Nephron progenitor cell (in vitro differentiated cells): ENCODE data around the gene RUFY2.
A peak's percentile ranks its signal among the peaks of the same experiment; 100 is the strongest.

Experiments used
- DNase-seq: peaks from one replicate; pipeline ENCODE4 v3.0.0; 2021
- H3K27ac Mint-ChIP-seq: 2 replicates; pipeline ENCODE4 v1.8.0; 2021; ENCODE audit warnings: mild to moderate bottlenecking, moderate library complexity, mixed read lengths
- H3K27me3 Mint-ChIP-seq: 2 replicates; pipeline ENCODE4 v1.8.0; 2021; ENCODE audit warnings: mild to moderate bottlenecking, low read depth, mixed read lengths; ENCODE audit not compliant: poor library complexity
- H3K36me3 Mint-ChIP-seq: 2 replicates; pipeline ENCODE4 v1.8.0; 2021; ENCODE audit warnings: low read depth, mixed read lengths
- H3K4me1 Mint-ChIP-seq: 2 replicates; pipeline ENCODE4 v1.8.0; 2021; ENCODE audit warnings: mixed read lengths
- H3K4me3 Mint-ChIP-seq: 2 replicates; pipeline ENCODE4 v1.8.0; 2021; ENCODE audit warnings: mild to moderate bottlenecking, moderate library complexity, mixed read lengths
- H3K9me3 Mint-ChIP-seq: 2 replicates; pipeline ENCODE4 v1.8.0; 2021; ENCODE audit warnings: mild to moderate bottlenecking, moderate library complexity, mixed read lengths
- TF ChIP-seq, protein P1 (sequence below): fragments of 200-600 bp; sonication (generic); IDR thresholded peaks from 2 replicates; pipeline ENCODE4 v1.5.0; 2021; ENCODE audit warnings: antibody characterized with exemption

Gene RUFY2

GRCh38 chr10:68371604-68372003, 35.5 kb downstream of the RUFY2 start:
- Mint-ChIP-seq H3K4me3 (no peak overlapping the region), H3K36me3 (peaks cover 76% of the 10 kb centered on the region), H3K27me3 (no peaks in the 10 kb centered on the region), H3K4me1 (no peaks in the 10 kb centered on the region), H3K27ac (no peak overlapping the region), H3K9me3 (peaks cover 48% of the 10 kb centered on the region)
- DNase-seq, result no peak
- TF ChIP-seq, protein P1, sequence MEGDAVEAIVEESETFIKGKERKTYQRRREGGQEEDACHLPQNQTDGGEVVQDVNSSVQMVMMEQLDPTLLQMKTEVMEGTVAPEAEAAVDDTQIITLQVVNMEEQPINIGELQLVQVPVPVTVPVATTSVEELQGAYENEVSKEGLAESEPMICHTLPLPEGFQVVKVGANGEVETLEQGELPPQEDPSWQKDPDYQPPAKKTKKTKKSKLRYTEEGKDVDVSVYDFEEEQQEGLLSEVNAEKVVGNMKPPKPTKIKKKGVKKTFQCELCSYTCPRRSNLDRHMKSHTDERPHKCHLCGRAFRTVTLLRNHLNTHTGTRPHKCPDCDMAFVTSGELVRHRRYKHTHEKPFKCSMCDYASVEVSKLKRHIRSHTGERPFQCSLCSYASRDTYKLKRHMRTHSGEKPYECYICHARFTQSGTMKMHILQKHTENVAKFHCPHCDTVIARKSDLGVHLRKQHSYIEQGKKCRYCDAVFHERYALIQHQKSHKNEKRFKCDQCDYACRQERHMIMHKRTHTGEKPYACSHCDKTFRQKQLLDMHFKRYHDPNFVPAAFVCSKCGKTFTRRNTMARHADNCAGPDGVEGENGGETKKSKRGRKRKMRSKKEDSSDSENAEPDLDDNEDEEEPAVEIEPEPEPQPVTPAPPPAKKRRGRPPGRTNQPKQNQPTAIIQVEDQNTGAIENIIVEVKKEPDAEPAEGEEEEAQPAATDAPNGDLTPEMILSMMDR, result no peak

DNA sequence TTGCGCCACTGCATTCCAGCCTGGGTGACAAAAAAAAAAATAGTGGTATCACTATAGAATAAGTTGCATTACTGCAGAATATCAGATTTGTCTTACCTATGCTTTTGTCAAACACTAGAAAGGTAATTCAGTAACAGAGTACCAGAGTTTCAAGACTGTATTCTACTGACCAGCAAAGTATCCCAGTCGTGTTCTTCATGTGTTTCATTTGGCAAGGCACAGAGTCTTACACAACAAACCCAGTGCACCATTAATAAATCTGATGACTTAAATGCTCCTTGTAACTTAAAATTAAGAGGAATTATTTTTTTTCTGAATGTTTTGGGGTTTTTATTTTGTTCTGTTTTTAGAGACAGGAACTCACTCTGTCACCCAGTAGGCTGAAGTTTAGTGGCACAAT, 40.0 kb downstream of the RUFY2 start:
- no peak for DNase-seq
- no peak overlapping the region for H3K4me3 Mint-ChIP-seq
- H3K27ac Mint-ChIP-seq, result peak overlapping the region; percentile 57
- TF ChIP-seq, protein P1, result no peak
- H3K4me1 Mint-ChIP-seq, result no peaks in the 10 kb centered on the region
- peaks cover 20% of the 10 kb centered on the region for H3K9me3 Mint-ChIP-seq
- H3K27me3 Mint-ChIP-seq, result no peaks in the 10 kb centered on the region
- H3K36me3 Mint-ChIP-seq, result peaks cover 60% of the 10 kb centered on the region

DNA sequence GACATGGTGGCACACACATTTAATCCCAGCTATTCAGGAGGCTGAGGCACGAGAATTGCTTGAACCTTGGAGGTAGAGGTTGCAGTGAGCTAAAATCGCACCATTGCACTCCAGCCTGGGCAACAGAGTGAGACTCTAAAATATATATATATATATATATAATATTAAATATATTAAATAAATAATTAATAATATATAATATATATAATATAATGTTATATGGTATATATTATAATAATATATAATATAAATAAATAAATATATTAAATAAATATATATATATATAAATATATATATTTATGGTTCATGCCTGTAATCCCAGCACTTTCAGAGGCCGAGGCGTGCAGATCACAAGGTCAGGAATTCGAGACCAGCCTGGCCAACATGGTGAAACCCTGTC, 40.5 kb downstream of the RUFY2 start:
- Mint-ChIP-seq H3K9me3 (peaks cover 14% of the 10 kb centered on the region), H3K36me3 (peaks cover 60% of the 10 kb centered on the region), H3K4me3 (no peak overlapping the region), H3K27me3 (no peaks in the 10 kb centered on the region), H3K27ac (no peak overlapping the region), H3K4me1 (no peaks in the 10 kb centered on the region)
- DNase-seq, result no peak
- TF ChIP-seq, protein P1, result no peak

DNA sequence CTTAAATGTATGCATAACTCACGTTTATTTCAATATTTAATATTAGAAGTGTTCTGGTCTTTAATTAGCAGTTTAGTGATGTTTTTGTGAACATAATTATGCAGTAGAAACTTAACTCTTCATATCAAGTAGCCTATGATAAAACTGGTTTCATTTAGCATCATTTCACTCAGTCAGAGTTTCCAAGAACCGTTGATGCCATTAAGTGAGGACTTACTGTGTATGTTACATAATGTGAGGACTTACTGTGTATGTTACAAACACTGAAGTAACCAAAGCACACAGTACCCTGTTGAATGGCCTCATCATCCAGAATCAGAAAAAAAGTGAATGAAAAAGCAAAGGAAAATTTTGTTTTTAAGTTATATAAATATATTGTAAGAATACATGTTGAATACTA, 41.5 kb downstream of the RUFY2 start:
- no peak for DNase-seq
- no peaks in the 10 kb centered on the region for H3K4me1 Mint-ChIP-seq
- H3K9me3 Mint-ChIP-seq, result peaks cover 7% of the 10 kb centered on the region
- no peak overlapping the region for H3K4me3 Mint-ChIP-seq
- H3K36me3 Mint-ChIP-seq, result peaks cover 61% of the 10 kb centered on the region
- H3K27ac Mint-ChIP-seq, result no peak overlapping the region
- TF ChIP-seq, protein P1, result no peak
- no peaks in the 10 kb centered on the region for H3K27me3 Mint-ChIP-seq

- Mint-ChIP-seq H3K4me3 (no peak overlapping the region), H3K27me3 (no peaks in the 10 kb centered on the region), H3K9me3 (no peaks in the 10 kb centered on the region), H3K36me3 (peaks cover 54% of the 10 kb centered on the region), H3K4me1 (no peaks in the 10 kb centered on the region), H3K27ac (peak overlapping the region; percentile 11)
- DNase-seq, result no peak
- TF ChIP-seq, protein P1, result no peak
Measured at GRCh38 chr10:68364101-68364886, 42.8 kb downstream of the RUFY2 start.

GRCh38 chr10:68362590-68362989, 44.5 kb downstream of the RUFY2 start:
- Mint-ChIP-seq H3K27ac (no peak overlapping the region), H3K4me3 (no peak overlapping the region), H3K36me3 (peaks cover 61% of the 10 kb centered on the region), H3K27me3 (no peaks in the 10 kb centered on the region), H3K4me1 (no peaks in the 10 kb centered on the region), H3K9me3 (no peaks in the 10 kb centered on the region)
- TF ChIP-seq, protein P1, result no peak
- DNase-seq, result no peak
